Esophagus muscularis mucosa (tissue), 4 donors: ENCODE results near the gene MGAT4C.

Source experiments
- EP300 ChIP-seq: sonication (generic); formaldehyde crosslinking; IDR thresholded peaks from one replicate; pipeline ENCODE4 v1.6.1; 2017; ENCODE audit warnings: antibody characterized with exemption
- POLR2A ChIP-seq: fragments of 450-650 bp; IDR thresholded peaks from one replicate; pipeline ENCODE4 v1.6.1; 2017; ENCODE audit warnings: antibody characterized with exemption, moderate library complexity, mild to moderate bottlenecking, low read depth
- TF ChIP-seq, protein P1 (sequence below), 3 experiments: fragments of 200-600 bp in 2 of 3; fragments of 450-650 bp in 1 of 3; sonication (generic) in 2 of 3; IDR thresholded peaks; one replicate each; pipeline ENCODE4 v1.5.1; 2017 to 2019; ENCODE audit warnings: antibody characterized with exemption in 3 of 3, mild to moderate bottlenecking in 2 of 3, moderate library complexity in 1 of 3

DNA sequence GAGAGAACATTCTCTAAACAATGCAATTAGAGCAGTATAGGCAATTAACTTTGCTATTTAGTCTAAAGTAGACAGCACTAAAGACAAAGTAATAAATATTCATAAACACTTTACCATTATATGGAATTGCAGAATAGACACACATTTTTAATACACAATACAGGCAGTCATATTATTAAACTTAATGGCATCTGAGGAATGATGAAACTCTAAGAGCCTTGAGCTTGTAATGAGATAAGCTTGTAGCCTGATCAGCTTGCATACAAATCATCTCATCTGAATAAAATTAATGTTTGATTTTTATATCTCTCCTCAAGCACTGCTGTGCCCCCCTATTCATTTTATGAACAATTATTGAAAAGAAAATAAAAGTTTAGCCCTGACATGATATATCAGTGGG is 107.6 kb downstream of the MGAT4C start:
- TF ChIP-seq, protein P1, sequence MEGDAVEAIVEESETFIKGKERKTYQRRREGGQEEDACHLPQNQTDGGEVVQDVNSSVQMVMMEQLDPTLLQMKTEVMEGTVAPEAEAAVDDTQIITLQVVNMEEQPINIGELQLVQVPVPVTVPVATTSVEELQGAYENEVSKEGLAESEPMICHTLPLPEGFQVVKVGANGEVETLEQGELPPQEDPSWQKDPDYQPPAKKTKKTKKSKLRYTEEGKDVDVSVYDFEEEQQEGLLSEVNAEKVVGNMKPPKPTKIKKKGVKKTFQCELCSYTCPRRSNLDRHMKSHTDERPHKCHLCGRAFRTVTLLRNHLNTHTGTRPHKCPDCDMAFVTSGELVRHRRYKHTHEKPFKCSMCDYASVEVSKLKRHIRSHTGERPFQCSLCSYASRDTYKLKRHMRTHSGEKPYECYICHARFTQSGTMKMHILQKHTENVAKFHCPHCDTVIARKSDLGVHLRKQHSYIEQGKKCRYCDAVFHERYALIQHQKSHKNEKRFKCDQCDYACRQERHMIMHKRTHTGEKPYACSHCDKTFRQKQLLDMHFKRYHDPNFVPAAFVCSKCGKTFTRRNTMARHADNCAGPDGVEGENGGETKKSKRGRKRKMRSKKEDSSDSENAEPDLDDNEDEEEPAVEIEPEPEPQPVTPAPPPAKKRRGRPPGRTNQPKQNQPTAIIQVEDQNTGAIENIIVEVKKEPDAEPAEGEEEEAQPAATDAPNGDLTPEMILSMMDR (IDR thresholded peaks at IDR 0.05): no peak
- TF ChIP-seq POLR2A (no peak), EP300 (no peak)
